Peyer's patch (tissue), 4 donors: ENCODE measurements around the gene CAND2. TPM values are rescaled to one million over a fixed set of nuclear protein-coding genes. Genes with fewer than 3 reads are reported as not detected.

ENCODE experiments used
- DNase-seq, 3 donors: peaks; one replicate each; pipeline ENCODE4 v3.0.0-alpha.2; 2017 to 2019
- H3K27ac ChIP-seq, 4 donors: fragments of 200-600 bp; sonication (generic); one replicate each; pipeline ENCODE4 v1.5.1; 2016 to 2019
- H3K27me3 ChIP-seq, 2 donors: fragments of 200-600 bp; sonication (generic); one replicate each; pipeline ENCODE4 v1.5.1; 2019
- H3K36me3 ChIP-seq, 3 donors: fragments of 200-600 bp; sonication (generic); one replicate each; pipeline ENCODE4 v1.5.1; 2016 to 2019
- H3K4me1 ChIP-seq, 4 donors: fragments of 200-600 bp; sonication (generic); one replicate each; pipeline ENCODE4 v1.5.1; 2016 to 2019
- H3K4me3 ChIP-seq, 4 donors: fragments of 200-600 bp; sonication (generic); 1 replicate in 3 of 4; 2 replicates in 1 of 4; pipeline ENCODE4 v1.5.1; 2016 to 2019; ENCODE audit warnings: mild to moderate bottlenecking in 1 of 4
- H3K9me3 ChIP-seq, 4 donors: fragments of 200-600 bp; sonication (generic); one replicate each; pipeline ENCODE4 v1.5.1; 2016 to 2019; ENCODE audit warnings: mild to moderate bottlenecking in 1 of 4
- POLR2A ChIP-seq, 2 donors: fragments of 450-650 bp; IDR thresholded peaks; one replicate each; pipeline ENCODE4 v1.5.1; 2017; ENCODE audit warnings: antibody characterized with exemption in 2 of 2, mild to moderate bottlenecking in 2 of 2, moderate library complexity in 2 of 2
- total RNA-seq, 4 donors: library from RNA; depleted of rRNA; stranded (reverse); fragments of >200 nt; gene quantifications; one replicate each; pipeline ENCODE4 v1.1.0, GENCODE V29; 2016
- TF ChIP-seq, protein P1 (sequence below), 6 experiments: fragments of 450-650 bp in 4 of 6; fragments of 200-600 bp in 2 of 6; sonication (generic) in 1 of 6; IDR thresholded peaks; one replicate each; pipeline ENCODE4 v1.5.1; 2017 to 2019; ENCODE audit warnings: antibody characterized with exemption in 6 of 6, mild to moderate bottlenecking in 3 of 6, moderate library complexity in 1 of 6

The CAND2 gene
- total RNA-seq, 4 donors from 2014 or later, result 1.4 to 4.1 (median 2.1) TPM

DNA sequence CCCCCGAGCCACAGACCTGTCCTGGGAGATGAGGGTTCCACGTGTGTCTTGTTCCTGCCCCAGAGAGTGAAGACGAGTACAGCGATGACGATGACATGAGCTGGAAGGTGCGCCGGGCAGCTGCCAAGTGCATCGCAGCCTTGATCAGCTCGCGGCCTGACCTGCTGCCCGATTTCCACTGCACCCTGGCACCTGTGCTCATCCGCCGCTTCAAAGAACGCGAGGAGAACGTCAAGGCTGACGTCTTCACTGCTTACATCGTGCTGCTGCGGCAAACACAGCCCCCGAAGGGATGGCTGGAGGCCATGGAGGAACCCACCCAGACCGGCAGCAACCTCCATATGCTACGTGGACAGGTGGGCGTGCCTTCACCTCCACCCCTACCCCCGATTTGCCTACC, 18.6 kb downstream of the CAND2 start:
- TF ChIP-seq, protein P1, sequence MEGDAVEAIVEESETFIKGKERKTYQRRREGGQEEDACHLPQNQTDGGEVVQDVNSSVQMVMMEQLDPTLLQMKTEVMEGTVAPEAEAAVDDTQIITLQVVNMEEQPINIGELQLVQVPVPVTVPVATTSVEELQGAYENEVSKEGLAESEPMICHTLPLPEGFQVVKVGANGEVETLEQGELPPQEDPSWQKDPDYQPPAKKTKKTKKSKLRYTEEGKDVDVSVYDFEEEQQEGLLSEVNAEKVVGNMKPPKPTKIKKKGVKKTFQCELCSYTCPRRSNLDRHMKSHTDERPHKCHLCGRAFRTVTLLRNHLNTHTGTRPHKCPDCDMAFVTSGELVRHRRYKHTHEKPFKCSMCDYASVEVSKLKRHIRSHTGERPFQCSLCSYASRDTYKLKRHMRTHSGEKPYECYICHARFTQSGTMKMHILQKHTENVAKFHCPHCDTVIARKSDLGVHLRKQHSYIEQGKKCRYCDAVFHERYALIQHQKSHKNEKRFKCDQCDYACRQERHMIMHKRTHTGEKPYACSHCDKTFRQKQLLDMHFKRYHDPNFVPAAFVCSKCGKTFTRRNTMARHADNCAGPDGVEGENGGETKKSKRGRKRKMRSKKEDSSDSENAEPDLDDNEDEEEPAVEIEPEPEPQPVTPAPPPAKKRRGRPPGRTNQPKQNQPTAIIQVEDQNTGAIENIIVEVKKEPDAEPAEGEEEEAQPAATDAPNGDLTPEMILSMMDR (IDR thresholded peaks at IDR 0.05), result no peak
- TF ChIP-seq POLR2A (IDR thresholded peaks at IDR 0.05), result no peak
- H3K36me3 ChIP-seq, result peaks cover 0 to 15% (median 0%) of the 10 kb centered on the region in 3 donors
- no peaks in the 10 kb centered on the region for H3K27me3 ChIP-seq
- H3K9me3 ChIP-seq, result no peaks in the 10 kb centered on the region
- no peak overlapping the region for H3K27ac ChIP-seq
- H3K4me1 ChIP-seq, result no peaks in the 10 kb centered on the region
- no peak overlapping the region for H3K4me3 ChIP-seq
- DNase-seq, result no peak

DNA sequence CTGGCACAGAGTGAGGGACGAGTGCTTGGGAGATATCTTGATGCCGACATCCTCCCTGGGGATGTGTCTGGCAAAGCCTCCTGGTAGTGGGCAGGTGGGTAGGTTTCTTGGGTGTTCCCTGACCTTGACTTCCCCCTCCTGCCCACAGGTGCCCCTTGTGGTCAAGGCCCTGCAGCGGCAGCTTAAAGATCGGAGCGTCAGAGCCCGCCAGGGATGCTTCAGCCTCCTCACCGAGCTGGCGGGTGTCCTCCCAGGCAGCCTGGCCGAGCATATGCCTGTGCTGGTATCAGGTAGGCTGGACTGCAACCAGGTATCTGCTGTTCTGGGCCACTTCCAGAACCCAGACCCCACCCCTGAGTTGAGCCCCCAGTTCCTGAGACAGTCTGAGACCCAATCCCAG, 19.2 kb downstream of the CAND2 start:
- H3K27ac ChIP-seq, result no peak overlapping the region
- H3K9me3 ChIP-seq, result no peaks in the 10 kb centered on the region
- TF ChIP-seq, protein P1 (IDR thresholded peaks at IDR 0.05), result no peak
- no peak for TF ChIP-seq POLR2A (IDR thresholded peaks at IDR 0.05)
- H3K36me3 ChIP-seq, result peaks cover 0 to 15% (median 0%) of the 10 kb centered on the region in 3 donors
- no peaks in the 10 kb centered on the region for H3K4me1 ChIP-seq
- H3K4me3 ChIP-seq, result no peak overlapping the region
- DNase-seq, result no peak
- H3K27me3 ChIP-seq, result no peaks in the 10 kb centered on the region

DNA sequence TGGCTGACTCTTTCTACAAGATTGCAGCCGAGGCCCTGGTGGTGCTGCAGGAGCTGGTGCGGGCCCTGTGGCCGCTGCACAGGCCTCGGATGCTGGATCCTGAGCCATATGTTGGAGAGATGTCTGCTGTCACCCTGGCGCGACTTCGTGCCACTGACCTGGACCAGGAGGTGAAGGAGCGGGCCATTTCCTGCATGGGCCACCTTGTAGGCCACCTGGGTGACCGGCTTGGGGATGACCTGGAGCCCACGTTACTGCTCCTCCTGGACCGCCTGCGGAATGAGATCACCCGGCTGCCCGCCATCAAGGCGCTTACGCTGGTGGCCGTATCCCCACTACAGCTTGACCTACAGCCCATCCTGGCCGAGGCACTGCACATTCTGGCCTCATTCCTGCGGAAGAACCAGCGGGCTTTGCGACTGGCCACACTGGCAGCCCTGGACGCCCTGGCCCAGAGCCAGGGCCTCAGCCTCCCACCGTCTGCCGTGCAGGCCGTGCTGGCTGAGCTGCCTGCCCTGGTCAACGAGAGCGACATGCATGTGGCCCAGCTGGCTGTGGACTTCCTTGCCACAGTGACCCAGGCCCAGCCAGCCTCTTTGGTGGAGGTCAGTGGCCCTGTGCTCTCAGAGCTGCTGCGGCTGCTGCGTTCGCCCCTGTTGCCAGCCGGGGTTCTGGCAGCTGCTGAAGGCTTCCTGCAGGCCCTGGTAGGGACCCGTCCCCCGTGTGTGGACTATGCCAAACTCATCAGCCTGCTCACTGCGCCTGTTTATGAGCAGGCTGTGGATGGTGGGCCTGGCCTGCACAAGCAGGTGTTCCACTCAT, 20.3 kb downstream of the CAND2 start:
- Histone ChIP-seq H3K4me1 (no peaks in the 10 kb centered on the region), H3K4me3 (no peak overlapping the region), H3K9me3 (no peaks in the 10 kb centered on the region), H3K36me3 (peaks cover 0 to 15% (median 0%) of the 10 kb centered on the region in 3 donors), H3K27ac (no peak overlapping the region), H3K27me3 (no peaks in the 10 kb centered on the region)
- TF ChIP-seq POLR2A (IDR thresholded peaks at IDR 0.05), result no peak
- TF ChIP-seq, protein P1 (IDR thresholded peaks at IDR 0.05), result no peak
- DNase-seq, result no peak

DNA sequence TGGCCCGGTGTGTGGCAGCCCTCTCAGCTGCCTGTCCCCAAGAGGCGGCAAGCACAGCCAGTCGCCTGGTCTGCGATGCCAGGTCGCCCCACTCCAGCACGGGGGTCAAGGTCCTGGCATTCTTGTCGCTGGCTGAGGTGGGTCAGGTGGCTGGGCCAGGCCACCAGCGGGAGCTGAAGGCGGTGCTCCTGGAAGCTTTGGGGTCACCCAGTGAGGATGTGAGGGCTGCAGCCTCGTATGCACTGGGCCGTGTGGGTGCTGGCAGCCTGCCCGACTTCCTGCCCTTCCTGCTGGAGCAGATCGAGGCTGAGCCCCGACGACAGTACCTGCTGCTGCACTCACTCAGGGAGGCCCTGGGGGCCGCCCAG, 20.8 kb downstream of the CAND2 start:
- Histone ChIP-seq H3K4me3 (no peak overlapping the region), H3K36me3 (peaks cover 0 to 15% (median 0%) of the 10 kb centered on the region in 3 donors), H3K4me1 (no peaks in the 10 kb centered on the region), H3K9me3 (no peaks in the 10 kb centered on the region), H3K27me3 (no peaks in the 10 kb centered on the region), H3K27ac (no peak overlapping the region)
- no peak for TF ChIP-seq POLR2A (IDR thresholded peaks at IDR 0.05)
- TF ChIP-seq, protein P1 (IDR thresholded peaks at IDR 0.05), result no peak
- DNase-seq, result no peak

DNA sequence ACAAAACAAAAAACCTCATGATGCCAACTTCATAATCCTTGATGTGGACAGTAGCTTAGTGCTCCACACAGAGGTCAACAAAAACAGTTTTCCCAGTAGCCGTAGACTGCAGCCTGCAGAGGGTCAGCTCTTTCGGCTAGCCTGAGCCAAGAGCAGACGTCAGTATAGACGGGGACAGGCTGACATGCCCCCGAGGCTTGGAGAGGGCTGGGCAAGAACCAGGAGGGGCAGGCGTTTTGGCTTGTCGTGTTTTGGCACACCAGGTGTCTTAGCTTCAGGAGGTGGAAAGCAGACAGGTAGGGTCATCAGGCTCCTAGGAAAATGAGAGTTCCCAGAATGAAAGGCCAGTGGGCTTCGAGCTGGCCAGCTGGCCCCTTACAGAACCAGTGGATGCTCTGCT, 21.8 kb downstream of the CAND2 start:
- Histone ChIP-seq H3K4me3 (no peak overlapping the region), H3K27me3 (no peaks in the 10 kb centered on the region), H3K27ac (no peak overlapping the region), H3K4me1 (no peaks in the 10 kb centered on the region), H3K36me3 (peaks cover 0 to 15% (median 0%) of the 10 kb centered on the region in 3 donors), H3K9me3 (no peaks in the 10 kb centered on the region)
- no peak for TF ChIP-seq POLR2A (IDR thresholded peaks at IDR 0.05)
- TF ChIP-seq, protein P1 (IDR thresholded peaks at IDR 0.05), result no peak
- DNase-seq, result no peak
